ENCODE results near the gene ANGPTL7.

Gene ANGPTL7

GRCh38 chr1:11207898-11208611, 18.9 kb downstream of the ANGPTL7 start:
- DNase-seq = no peak

- DNase-seq = no peak
These were observed 22.3 kb downstream of the ANGPTL7 start for GRCh38 chr1:11211461-11211860.

- DNase-seq = no peak
These were observed 22.9 kb downstream of the ANGPTL7 start for GRCh38 chr1:11211925-11212587.

- no peak for DNase-seq
These were observed 25.7 kb downstream of the ANGPTL7 start for GRCh38 chr1:11214698-11215380.

GRCh38 chr1:11215381-11216005, 26.3 kb downstream of the ANGPTL7 start:
- DNase-seq = no peak

GRCh38 chr1:11216074-11216473, 26.9 kb downstream of the ANGPTL7 start:
- DNase-seq = no peak

- no peak for DNase-seq
These were observed 38.2 kb downstream of the ANGPTL7 start for GRCh38 chr1:11227106-11228077.

- DNase-seq = no peak
These were observed 40.0 kb downstream of the ANGPTL7 start for GRCh38 chr1:11229203-11229602.

GRCh38 chr1:11233208-11233607, 44.1 kb downstream of the ANGPTL7 start:
- no peak for DNase-seq

GRCh38 chr1:11237356-11237755, 48.2 kb downstream of the ANGPTL7 start:
- no peak for DNase-seq

- no peak for DNase-seq
These were observed 49.2 kb downstream of the ANGPTL7 start for GRCh38 chr1:11238311-11238710.

- DNase-seq = no peak
These were observed 56.1 kb downstream of the ANGPTL7 start for GRCh38 chr1:11245248-11245647.
